Measurements from ENCODE around the gene CFAP43.
A peak's percentile ranks its signal among the peaks of the same experiment; 100 is the strongest.

The CFAP43 gene

DNA sequence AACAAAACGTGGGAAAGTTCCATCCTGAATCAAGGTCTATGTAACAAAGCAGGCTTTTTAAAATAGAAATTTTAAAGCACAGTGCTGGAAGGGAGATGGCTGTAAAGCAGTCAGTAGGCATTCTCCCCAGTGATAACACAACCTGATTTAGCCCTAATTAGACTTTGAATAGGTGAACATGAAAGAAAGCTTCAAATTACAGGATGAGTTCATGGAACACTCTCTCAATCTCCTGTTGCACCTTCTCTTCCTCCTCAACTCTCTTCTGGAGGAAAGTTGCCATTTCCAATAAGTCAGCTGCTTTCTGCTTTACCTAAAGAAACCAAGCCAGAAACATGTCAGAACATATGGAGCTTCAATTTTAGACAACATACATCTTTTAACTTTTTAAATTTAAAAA lies 90.1 kb downstream of the CFAP43 start:
- DNase-seq (ENCODE audit: low read depth) = no peak
- H3K4me3 ChIP-seq (replicated peaks; ENCODE audit: low read depth, low read length) = no peak overlapping the region
- TF ChIP-seq, protein P1, sequence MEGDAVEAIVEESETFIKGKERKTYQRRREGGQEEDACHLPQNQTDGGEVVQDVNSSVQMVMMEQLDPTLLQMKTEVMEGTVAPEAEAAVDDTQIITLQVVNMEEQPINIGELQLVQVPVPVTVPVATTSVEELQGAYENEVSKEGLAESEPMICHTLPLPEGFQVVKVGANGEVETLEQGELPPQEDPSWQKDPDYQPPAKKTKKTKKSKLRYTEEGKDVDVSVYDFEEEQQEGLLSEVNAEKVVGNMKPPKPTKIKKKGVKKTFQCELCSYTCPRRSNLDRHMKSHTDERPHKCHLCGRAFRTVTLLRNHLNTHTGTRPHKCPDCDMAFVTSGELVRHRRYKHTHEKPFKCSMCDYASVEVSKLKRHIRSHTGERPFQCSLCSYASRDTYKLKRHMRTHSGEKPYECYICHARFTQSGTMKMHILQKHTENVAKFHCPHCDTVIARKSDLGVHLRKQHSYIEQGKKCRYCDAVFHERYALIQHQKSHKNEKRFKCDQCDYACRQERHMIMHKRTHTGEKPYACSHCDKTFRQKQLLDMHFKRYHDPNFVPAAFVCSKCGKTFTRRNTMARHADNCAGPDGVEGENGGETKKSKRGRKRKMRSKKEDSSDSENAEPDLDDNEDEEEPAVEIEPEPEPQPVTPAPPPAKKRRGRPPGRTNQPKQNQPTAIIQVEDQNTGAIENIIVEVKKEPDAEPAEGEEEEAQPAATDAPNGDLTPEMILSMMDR (IDR thresholded peaks at IDR 0.05; ENCODE audit: low read length, missing control alignments) = no peak

DNA sequence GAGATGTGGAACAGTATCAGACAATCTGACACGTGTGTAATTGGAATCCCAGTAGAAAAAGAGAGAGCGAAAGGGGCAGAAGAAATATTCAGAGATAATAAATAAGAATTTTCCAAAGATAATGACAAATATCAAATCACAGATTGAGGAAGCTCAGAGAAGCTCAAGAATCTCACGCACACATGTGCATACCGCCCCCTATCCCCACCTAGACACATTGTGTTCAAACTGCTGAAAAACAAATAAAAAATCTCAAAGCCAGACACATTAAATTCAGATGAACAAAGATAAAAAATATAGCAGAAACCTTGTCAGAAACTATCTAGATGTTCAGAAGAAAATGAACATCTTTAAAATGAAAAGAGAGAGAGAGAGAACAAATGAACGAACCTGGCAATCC lies 92.9 kb downstream of the CFAP43 start:
- TF ChIP-seq, protein P1 (IDR thresholded peaks at IDR 0.05; ENCODE audit: low read length, missing control alignments) = peak; percentile 46
- peak; percentile 17 for DNase-seq (ENCODE audit: low read depth)
- no peak overlapping the region for H3K4me3 ChIP-seq (replicated peaks; ENCODE audit: low read depth, low read length)

DNA sequence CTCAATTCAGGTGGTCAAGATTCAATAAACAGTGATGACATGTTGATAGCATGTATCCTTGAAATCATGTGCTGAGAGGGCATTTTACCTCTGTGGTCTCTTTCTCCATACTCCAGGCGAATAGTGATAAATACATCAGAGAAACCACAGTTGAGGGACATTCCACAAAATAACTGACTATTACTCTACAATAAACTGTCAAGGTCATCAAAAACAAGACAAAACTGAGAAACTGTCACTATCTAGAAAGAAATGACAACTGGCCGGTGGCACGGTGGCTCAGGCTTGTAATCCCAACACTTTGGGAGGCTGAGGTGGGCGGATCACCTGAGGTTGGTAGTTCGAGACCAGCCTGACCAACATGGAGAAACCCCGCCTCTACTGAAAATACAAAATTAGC lies 94.0 kb downstream of the CFAP43 start:
- H3K4me3 ChIP-seq (replicated peaks; ENCODE audit: low read depth, low read length) = no peak overlapping the region
- TF ChIP-seq, protein P1 (IDR thresholded peaks at IDR 0.05; ENCODE audit: low read length, missing control alignments) = no peak

DNA sequence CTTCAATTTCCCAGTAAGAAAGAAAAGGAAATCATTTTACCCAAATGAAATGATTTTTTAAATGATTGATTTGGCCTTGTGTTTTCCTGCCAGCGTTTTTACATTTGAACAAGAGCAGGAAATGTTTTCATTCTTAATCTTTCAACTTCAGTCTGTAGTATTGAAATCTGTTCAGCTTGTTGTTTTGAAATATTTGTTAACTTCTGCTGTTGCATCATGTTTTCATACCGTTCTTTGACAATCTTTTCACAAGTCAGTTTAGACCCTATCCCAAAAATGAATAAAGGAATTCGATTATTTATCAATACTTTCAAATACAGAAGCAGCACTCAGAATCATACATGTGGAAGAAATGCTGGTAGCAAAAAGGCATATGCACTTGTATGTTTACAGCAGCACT lies 102.1 kb downstream of the CFAP43 start:
- DNase-seq (ENCODE audit: low read depth) = peak; percentile 56
- no peak overlapping the region for H3K4me3 ChIP-seq (replicated peaks; ENCODE audit: low read depth, low read length)
- TF ChIP-seq, protein P1 (IDR thresholded peaks at IDR 0.05; ENCODE audit: low read length, missing control alignments) = no peak

More for the DNA sequence above, 94.0 kb downstream of the CFAP43 start:
- DNase-seq (ENCODE audit: low read depth) = no peak

DNA sequence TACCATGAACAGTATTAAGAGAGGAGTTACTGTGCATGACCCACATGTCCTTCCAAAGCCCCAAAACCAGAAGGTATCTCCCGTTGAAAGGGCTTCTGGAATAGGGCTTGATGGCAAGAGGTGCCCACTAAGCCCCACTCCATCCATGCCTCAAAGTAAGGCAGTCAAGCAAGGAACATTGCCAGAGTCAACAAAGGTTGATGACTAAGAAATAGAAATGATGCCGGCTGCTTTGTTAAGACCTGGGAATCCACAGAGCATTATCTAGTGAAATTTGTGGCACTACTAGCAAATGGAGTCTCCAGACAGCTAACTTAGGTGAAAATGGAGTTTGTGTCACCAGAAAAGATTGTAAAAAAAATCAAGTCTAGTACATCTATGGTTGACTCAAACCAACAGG lies 104.0 kb downstream of the CFAP43 start:
- TF ChIP-seq, protein P1 (IDR thresholded peaks at IDR 0.05; ENCODE audit: low read length, missing control alignments) = no peak
- peak; percentile 35 for DNase-seq (ENCODE audit: low read depth)

DNA sequence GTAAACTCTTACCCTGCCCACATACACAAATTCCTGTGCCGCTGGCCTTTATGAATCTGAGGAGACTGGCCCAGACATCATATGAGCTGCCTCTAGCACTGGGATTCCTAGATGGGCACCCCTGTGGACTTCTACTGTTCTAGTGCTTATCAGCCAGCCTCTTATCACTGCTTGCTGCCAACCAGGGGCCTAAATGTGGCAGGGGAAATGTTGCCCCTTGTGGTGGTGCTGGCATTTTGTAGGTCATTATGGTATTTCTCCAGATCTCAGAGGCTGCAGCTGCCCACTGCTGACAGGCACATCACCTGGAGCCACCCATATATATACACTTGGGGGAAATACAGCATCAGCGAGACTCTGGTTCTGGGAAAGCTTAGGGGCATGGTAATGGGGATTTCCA lies 104.8 kb downstream of the CFAP43 start:
- DNase-seq (ENCODE audit: low read depth) = no peak
- TF ChIP-seq, protein P1 (IDR thresholded peaks at IDR 0.05; ENCODE audit: low read length, missing control alignments) = peak; percentile 5
- H3K4me3 ChIP-seq (replicated peaks; ENCODE audit: low read depth, low read length) = no peak overlapping the region

More for the DNA sequence above, 104.0 kb downstream of the CFAP43 start:
- H3K4me3 ChIP-seq (replicated peaks; ENCODE audit: low read depth, low read length) = no peak overlapping the region

DNA sequence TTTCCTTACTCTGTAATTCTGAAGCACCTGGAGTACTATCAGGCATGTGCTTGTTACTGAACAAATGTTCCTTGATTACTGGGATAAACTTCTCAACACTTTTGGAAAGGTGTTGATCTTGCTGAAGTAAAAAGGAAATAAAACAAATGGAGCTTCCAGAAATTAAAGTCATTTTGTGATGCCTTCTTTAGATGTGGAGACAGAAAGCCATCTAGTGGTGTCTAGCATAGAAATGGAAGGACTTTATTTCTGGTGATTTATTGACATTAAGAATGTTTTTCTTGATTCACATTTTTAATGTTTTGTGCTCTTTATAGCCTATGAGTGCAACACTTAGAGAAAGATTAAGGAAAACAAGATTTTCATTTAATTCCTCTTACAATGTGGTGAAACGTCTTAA lies 108.8 kb downstream of the CFAP43 start:
- H3K4me3 ChIP-seq (replicated peaks; ENCODE audit: low read depth, low read length) = no peak overlapping the region
- peak; percentile 49 for DNase-seq (ENCODE audit: low read depth)
- TF ChIP-seq, protein P1 (IDR thresholded peaks at IDR 0.05; ENCODE audit: low read length, missing control alignments) = peak; percentile 48

Measured in fibroblast of pulmonary artery (primary cell).